HL-60 (cell line): ENCODE data around the gene MRPL48.

Experiments
- CTCF ChIP-seq: IDR thresholded peaks from one replicate; pipeline ENCODE4 v1.5.1; 2011; ENCODE audit warnings: low read length, control low read depth, inconsistent platforms; ENCODE audit not compliant: insufficient read depth
- GABPA ChIP-seq: IDR thresholded peaks from 2 replicates; pipeline ENCODE4 v1.6.1; 2012; ENCODE audit warnings: low read depth
- POLR2AphosphoS5 ChIP-seq: IDR thresholded peaks from 2 replicates; pipeline ENCODE4 v1.6.1; 2012; ENCODE audit warnings: low read depth

GRCh38 chr11:73810637-73811036 is 23.0 kb downstream of the MRPL48 start:
- TF ChIP-seq CTCF, result no peak
- TF ChIP-seq POLR2AphosphoS5, result no peak
- no peak for TF ChIP-seq GABPA
